HG03378 (cell line): Measurements from ENCODE around the gene DDHD1.

Experiments used
- ATAC-seq: cut with Tn5 transposase; IDR thresholded peaks from one replicate; pipeline ENCODE4 v1.9.1; 2021; ENCODE audit warnings: mild to moderate bottlenecking, moderate library complexity; ENCODE audit not compliant: unreplicated experiment

The DDHD1 gene

DNA sequence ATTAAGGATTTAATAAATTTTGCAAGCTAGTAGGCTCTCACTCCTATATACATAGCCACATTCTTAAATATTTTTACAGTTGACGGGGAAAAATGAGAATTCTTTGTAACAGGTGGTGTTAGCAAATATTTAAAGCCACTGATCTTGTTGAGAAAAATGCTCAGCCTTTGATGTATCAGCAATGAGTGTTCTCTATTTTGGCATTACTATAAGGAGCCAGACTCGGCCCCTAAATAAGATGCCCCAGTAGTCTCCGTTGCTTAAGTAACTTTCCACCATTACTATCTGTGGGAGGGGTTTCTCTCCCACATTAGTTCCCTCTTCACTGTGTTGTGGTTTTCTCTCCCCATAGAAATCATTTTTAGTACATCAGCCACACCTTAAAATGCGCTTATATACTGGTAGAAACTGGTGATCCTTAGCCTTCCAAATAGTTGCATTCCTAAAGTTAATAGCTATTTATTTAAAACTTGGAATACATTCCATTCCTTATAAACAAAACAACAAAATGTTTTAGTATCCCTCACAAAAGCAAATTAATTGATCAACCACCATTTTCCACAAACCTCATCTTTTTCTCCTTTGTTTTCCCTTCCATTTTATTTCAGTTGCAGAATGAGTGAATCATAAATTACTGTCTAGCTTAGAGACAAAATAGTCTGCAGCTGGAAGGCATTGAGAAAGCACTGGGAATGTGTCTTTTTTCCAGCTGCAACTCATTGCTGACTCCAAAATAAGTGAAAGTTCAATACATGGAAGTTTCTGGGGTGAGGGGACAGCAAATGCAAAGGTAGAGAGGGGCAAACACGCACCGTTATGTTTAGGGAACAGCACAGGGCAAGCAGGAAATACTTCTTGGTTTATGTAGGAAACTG lies 117.5 kb downstream of the DDHD1 start:
- ATAC-seq = no peak

DNA sequence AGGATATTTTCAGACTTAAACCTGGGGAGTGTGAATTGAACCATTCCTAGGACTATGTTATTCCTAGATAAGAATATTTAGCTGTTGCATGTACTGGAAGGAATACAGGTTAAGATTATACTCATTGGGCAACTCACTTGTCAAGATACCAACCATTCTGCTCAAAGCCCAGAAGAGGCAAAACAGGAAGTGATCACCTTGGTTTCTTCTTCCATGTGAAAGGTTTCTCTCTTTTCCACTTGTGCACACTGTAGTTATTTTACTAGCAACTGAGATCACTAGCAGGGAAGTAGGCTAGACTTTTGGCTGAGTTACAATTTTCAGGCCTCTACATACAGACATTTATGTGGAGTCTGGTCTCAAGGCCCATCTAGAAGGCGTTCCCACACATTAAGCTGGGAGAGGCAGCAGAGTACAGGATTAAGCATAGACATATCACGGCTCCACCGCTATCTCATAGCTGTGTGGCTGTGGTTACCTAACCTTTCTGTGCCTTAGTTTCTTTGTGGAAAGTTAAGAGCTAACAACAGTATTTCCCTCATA lies 118.4 kb downstream of the DDHD1 start:
- no peak for ATAC-seq

- no peak for ATAC-seq
Measured at GRCh38 chr14:53034036-53034435, 119.1 kb downstream of the DDHD1 start.

- ATAC-seq = no peak
Measured at GRCh38 chr14:53032838-53033390, 120.2 kb downstream of the DDHD1 start.

DNA sequence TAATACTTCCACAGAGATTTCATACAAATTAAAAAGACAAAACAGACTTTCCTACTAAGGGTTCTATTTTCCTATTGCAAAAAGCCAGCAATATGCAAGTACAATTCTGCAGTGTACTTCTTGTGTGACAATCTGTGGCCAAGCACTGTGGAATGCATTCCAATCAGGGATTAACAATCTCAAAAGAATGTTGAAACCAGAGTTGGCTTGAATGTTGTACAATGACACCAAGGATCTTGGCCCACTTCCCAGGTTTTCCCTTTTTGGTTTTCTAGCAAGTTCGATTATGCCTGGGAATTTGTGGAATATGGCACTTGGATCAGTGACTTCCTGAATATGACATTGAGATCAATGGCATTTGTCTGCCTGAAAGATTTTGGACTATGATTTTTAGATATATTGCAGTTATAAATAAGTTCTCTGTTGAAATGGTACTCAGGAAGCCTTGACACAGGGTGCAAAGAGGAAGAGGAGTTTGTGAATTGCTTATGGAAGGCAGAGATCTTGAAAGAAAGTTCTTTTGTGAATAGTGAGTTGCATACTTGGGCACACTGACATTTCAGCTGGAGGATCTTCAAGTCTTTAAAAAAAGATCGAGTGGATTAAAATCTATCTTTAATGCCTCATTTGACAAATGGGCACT lies 120.8 kb downstream of the DDHD1 start:
- ATAC-seq = no peak

GRCh38 chr14:53027562-53027961 lies 125.6 kb downstream of the DDHD1 start:
- no peak for ATAC-seq

- no peak for ATAC-seq
Measured at GRCh38 chr14:53027041-53027440, 126.1 kb downstream of the DDHD1 start.

GRCh38 chr14:53023325-53023724 lies 129.8 kb downstream of the DDHD1 start:
- no peak for ATAC-seq

- no peak for ATAC-seq
Measured at GRCh38 chr14:53022593-53022992, 130.5 kb downstream of the DDHD1 start.

- no peak for ATAC-seq
Measured at GRCh38 chr14:53020193-53020932, 132.8 kb downstream of the DDHD1 start.

DNA sequence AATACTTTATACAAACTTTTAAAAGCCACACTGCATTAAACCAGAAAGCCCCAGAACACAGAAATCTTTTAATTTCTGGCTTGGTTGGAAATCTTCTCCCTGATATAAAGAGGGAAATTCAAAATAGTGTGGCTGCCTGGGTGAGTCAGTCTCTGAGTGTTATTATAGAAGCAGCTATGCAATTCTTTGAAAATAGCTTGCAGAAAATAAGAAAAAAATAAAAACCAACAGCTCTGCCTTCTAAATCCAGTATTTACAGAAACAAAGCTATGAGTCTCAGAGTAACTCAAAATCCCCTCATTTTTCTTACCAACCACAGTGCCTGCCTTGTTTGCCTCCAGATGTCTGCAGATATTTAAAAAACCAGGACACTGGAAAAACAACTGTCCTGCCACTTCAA lies 133.7 kb downstream of the DDHD1 start:
- no peak for ATAC-seq

GRCh38 chr14:53017837-53018236 lies 135.3 kb downstream of the DDHD1 start:
- ATAC-seq = no peak

DNA sequence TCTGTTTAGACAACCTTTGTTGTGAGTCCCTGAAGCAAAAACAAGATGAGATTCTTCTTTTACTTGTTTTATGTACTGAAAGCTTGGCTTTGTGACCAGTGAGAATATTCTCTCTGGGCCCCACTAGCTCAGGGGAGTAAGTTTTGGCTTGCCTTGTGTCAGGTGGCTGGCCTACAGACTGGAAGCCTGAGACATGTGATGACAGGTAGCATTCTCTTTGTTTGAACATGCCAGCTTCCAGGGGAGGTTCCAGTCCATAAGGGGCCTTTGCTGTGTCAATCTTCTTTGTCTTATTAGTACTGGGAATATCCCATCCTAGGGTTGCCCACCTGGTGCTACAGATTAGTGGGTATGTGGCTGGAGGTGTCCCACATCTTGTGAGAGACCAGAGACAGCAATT lies 136.2 kb downstream of the DDHD1 start:
- ATAC-seq = no peak

DNA sequence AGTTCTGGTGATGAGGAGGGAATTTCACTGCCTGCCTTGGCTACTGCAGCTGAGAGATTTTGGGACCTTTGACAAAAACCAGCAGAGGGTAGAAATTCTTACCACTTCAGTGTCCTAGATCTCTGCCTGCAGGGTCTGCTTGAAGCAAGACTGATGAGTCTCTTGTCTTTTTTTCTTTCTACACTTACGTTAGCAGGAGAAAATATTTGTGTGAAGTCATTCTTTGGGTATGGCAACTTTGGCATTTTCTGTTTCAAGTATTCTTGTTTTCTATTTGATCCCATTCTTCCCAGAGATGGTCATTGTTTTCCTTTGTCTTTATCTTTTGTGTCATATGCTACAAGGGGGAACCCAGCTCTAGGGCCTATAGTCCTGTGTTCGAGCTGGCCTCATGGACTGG lies 136.6 kb downstream of the DDHD1 start:
- ATAC-seq = no peak

DNA sequence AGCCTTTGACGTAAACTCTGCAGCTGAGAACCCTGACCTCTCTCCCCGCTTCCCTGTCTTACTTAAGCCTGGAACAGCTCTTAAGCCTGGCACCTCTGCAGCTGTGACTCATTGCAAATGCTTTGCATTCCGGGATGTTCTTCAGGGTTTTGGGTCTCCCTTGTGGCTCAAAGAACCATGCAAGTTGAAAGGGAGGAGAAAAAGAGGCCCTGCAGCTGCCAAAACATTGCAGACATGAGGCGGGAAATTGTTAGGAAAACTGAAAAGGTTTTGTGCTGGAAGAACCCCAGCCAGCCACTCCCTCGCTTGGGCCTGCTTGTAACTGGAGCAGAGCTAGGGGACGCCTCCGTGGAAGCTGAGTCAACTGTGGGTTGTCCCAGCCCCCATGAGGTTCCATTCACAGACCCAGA lies 142.1 kb downstream of the DDHD1 start:
- ATAC-seq = no peak

GRCh38 chr14:53010193-53011040 lies 142.7 kb downstream of the DDHD1 start:
- no peak for ATAC-seq

- ATAC-seq = no peak
Measured at GRCh38 chr14:53006931-53007562, 146.1 kb downstream of the DDHD1 start.

GRCh38 chr14:53004976-53005375 lies 148.1 kb downstream of the DDHD1 start:
- ATAC-seq = no peak

DNA sequence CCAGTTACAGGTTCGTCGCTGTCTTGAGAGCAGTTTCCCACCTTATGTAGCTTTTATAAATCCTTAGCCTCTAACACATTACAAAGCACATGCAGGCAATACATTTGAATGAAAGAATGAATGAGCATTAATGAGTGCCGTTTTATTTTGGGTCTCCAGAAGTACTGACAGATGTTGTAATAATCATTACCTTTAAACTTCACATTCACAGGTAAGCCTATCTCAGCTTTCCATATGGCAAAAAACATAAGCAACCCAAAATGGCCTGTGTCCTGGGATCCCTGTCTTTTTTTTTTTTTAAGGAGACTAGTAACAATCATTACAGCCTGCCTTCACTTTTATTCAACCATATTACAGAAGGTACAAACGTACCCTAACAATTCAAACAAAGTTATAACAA lies 149.3 kb downstream of the DDHD1 start:
- no peak for ATAC-seq

- no peak for ATAC-seq
Measured at GRCh38 chr14:53002576-53002975, 150.5 kb downstream of the DDHD1 start.
